Glutamatergic neuron (in vitro differentiated cells): Measurements from ENCODE around the gene DTNA. TPM values are rescaled to one million over a fixed set of nuclear protein-coding genes. Genes with fewer than 3 reads are reported as not detected.

Source experiments
- DNase-seq: peaks from one replicate; pipeline ENCODE4 v3.0.0; 2022
- H3K27ac Mint-ChIP-seq: one replicate; pipeline ENCODE4 v1.8.0; 2020; ENCODE audit warnings: mild to moderate bottlenecking, mixed read lengths, inconsistent platforms; ENCODE audit not compliant: unreplicated experiment
- H3K27me3 Mint-ChIP-seq: one replicate; pipeline ENCODE4 v1.8.0; 2020; ENCODE audit warnings: mild to moderate bottlenecking, moderate library complexity, mixed read lengths, inconsistent platforms; ENCODE audit not compliant: unreplicated experiment
- H3K36me3 Mint-ChIP-seq: one replicate; pipeline ENCODE4 v1.8.0; 2020; ENCODE audit warnings: mild to moderate bottlenecking, mixed read lengths, inconsistent platforms; ENCODE audit not compliant: unreplicated experiment
- H3K4me1 Mint-ChIP-seq: one replicate; pipeline ENCODE4 v1.8.0; 2020; ENCODE audit warnings: mild to moderate bottlenecking, low read depth, mixed read lengths, inconsistent platforms; ENCODE audit not compliant: unreplicated experiment
- H3K4me3 Mint-ChIP-seq: one replicate; pipeline ENCODE4 v1.8.0; 2020; ENCODE audit warnings: mild to moderate bottlenecking, mixed read lengths, inconsistent platforms; ENCODE audit not compliant: unreplicated experiment
- H3K9me3 Mint-ChIP-seq: one replicate; pipeline ENCODE4 v1.8.0; 2020; ENCODE audit warnings: mild to moderate bottlenecking, moderate library complexity, mixed read lengths, inconsistent platforms; ENCODE audit not compliant: unreplicated experiment
- total RNA-seq: library from RNA; stranded (reverse); fragmentation: NEBNext Ultra II Directional; extraction: Animal tissue kit (Norgen Biotek cat#: 25700); gene quantifications from one replicate; pipeline ENCODE4 v1.2.1, GENCODE V29; 2021; ENCODE audit not compliant: unreplicated experiment
- TF ChIP-seq, protein P1 (sequence below): fragments of 200-600 bp; sonication (generic); IDR thresholded peaks from one replicate; pipeline ENCODE4 v1.5.0; 2021; ENCODE audit not compliant: partially characterized antibody, unreplicated experiment

The DTNA gene
- total RNA-seq, 1 donor from 2014 or later, result 29.5 TPM

DNA sequence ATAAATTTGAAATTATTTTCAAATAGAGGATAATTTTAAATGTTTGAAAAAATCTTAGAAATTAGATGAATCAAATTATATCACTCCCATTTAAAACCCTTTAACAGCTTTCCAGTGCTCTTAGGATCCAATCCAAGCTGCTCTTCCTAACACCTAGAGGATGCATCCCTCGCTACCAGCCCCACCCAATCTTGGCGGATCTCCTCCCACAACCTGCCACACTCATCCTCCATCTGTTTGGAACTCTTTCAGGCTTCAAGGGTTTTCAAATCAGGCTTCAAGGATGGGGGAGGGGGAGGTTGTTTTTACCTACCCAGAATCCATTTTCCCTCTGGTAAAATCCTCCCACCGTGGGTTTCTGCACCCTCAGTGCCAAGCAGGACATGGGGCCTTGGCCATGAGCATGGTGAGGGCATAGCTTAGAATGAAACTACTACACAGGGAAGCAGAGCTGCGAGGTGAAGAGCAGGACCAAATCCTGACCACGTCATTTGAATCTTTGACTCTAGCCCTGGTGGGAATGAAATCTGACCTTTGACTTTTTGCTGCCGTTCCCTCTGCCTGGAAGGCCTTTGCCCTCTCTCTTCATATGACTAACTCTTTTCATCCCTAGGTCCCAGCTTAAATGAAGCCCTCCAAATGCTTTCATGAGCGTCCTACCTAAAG lies 218.1 kb downstream of the DTNA start:
- Mint-ChIP-seq H3K36me3 (no peaks in the 10 kb centered on the region), H3K27me3 (no peaks in the 10 kb centered on the region), H3K4me3 (peak overlapping the region; percentile 15), H3K4me1 (peaks cover 18% of the 10 kb centered on the region), H3K27ac (peak overlapping the region; percentile 9), H3K9me3 (no peaks in the 10 kb centered on the region)
- TF ChIP-seq, protein P1, sequence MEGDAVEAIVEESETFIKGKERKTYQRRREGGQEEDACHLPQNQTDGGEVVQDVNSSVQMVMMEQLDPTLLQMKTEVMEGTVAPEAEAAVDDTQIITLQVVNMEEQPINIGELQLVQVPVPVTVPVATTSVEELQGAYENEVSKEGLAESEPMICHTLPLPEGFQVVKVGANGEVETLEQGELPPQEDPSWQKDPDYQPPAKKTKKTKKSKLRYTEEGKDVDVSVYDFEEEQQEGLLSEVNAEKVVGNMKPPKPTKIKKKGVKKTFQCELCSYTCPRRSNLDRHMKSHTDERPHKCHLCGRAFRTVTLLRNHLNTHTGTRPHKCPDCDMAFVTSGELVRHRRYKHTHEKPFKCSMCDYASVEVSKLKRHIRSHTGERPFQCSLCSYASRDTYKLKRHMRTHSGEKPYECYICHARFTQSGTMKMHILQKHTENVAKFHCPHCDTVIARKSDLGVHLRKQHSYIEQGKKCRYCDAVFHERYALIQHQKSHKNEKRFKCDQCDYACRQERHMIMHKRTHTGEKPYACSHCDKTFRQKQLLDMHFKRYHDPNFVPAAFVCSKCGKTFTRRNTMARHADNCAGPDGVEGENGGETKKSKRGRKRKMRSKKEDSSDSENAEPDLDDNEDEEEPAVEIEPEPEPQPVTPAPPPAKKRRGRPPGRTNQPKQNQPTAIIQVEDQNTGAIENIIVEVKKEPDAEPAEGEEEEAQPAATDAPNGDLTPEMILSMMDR, result no peak
- no peak for DNase-seq

DNA sequence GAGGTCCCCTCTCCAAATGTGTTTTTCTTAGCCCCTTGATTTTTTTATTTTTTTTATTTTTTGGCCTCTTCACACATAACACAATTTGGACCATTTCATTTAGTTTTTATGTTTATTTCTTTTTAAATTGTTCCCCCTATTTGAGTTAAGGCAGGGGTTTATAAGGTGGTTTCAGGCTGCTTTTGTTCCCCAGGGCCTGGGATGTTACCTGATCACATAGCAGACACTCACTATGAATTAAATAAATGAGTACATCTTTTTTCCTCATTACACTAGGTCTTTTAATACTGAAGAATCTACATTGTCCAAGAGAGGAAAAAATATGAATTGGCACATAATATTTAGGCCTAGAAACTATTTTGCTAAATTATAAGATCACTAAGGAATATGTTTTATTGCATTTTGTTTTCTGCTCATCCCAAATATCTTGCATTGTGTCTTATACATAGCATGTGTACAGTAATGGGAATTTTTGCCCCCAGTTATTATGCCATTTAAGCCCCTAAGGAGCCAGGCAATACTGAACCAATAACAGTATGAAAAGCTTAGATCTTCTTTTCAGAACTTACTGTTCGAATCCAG lies 218.7 kb downstream of the DTNA start:
- Mint-ChIP-seq H3K36me3 (no peaks in the 10 kb centered on the region), H3K9me3 (no peaks in the 10 kb centered on the region), H3K4me3 (peak overlapping the region; percentile 15), H3K27ac (peak overlapping the region; percentile 9), H3K27me3 (peaks cover under 1% of the 10 kb centered on the region), H3K4me1 (peaks cover 22% of the 10 kb centered on the region)
- TF ChIP-seq, protein P1, result no peak
- no peak for DNase-seq

DNA sequence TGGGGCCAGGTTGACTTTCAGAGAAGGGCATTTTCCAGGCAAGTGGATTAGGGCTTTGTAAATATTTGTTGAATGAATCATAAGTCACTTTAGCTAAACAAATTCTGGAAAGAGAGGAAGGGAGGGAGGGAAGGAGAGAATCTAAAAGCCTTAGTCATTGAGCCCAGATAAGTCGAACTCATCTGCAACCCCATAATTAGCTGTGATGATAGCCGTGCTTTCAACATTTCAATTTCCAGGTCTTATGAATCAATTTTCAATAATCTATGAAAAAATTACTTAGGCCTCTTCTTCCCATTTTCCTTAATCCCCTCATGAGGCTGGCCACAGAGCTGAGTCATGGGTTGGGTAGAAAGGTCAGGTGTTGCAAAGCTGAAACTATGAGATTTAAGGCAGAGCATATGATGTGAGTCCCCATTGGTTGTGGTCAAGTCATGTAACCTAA lies 219.3 kb downstream of the DTNA start:
- TF ChIP-seq, protein P1, result no peak
- peaks cover 2% of the 10 kb centered on the region for H3K27me3 Mint-ChIP-seq
- no peaks in the 10 kb centered on the region for H3K9me3 Mint-ChIP-seq
- no peak overlapping the region for H3K27ac Mint-ChIP-seq
- peaks cover 23% of the 10 kb centered on the region for H3K4me1 Mint-ChIP-seq
- DNase-seq, result no peak
- no peaks in the 10 kb centered on the region for H3K36me3 Mint-ChIP-seq
- H3K4me3 Mint-ChIP-seq, result no peak overlapping the region

DNA sequence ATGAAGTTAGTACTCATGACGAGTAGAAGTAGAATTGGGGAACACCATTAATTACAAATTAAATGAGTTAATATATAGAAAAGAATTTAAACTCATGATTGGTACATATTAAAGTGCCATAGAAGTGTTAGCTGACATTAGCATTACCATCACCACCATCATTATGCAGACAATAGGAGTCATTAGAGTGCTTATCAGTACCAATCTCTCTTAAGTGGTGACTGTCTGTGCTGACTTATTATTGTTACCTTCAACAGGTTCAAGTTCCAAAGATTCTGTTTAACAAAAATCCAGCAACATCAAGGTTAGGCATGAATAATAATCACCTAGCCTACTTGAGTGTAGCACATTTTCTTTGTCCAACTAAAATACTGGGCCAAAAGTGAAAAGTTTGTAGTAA lies 222.3 kb downstream of the DTNA start:
- H3K27me3 Mint-ChIP-seq, result peaks cover 2% of the 10 kb centered on the region
- no peak overlapping the region for H3K27ac Mint-ChIP-seq
- H3K9me3 Mint-ChIP-seq, result no peaks in the 10 kb centered on the region
- no peak for DNase-seq
- H3K36me3 Mint-ChIP-seq, result no peaks in the 10 kb centered on the region
- H3K4me1 Mint-ChIP-seq, result peaks cover 20% of the 10 kb centered on the region
- TF ChIP-seq, protein P1, result no peak
- H3K4me3 Mint-ChIP-seq, result no peak overlapping the region

DNA sequence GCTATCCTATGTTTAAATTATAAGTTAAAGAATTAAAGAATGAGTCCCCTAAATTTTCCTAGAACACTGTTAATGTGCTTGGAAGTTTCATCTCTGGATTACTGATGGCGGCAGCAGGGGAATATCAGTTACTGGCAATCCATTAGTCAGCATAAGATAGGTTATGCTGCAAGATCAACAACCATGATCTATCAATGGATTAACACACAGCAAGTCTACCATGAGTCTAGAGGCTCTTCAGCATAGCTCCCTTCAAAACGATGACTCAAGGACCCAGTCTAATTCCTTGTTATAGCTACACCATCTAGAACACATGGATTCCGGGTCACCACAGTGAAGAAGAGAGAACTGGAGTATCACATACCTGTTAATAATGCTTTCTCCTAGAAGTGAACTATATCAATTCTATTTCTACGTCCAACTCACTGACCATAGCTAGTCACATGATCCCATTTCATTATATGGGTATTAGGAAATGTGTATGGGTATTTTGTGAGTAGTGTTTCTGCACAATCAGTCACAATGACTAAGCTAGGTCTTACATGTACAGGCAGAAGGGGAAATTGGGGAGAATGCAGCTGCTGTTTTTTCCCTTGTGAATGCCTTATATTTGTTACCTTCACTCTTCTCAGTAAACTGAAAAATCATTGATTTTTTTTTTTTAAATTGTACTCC lies 222.8 kb downstream of the DTNA start:
- Mint-ChIP-seq H3K9me3 (no peaks in the 10 kb centered on the region), H3K4me1 (peaks cover 24% of the 10 kb centered on the region), H3K27ac (peak overlapping the region; percentile 38), H3K27me3 (peaks cover 3% of the 10 kb centered on the region), H3K4me3 (no peak overlapping the region), H3K36me3 (no peaks in the 10 kb centered on the region)
- no peak for DNase-seq
- TF ChIP-seq, protein P1, result no peak
